ENCODE results near the gene C2orf15. TPM values are rescaled to one million over a fixed set of nuclear protein-coding genes. Genes with fewer than 3 reads are reported as not detected.

The C2orf15 gene
- total RNA-seq, 1 donor, result not detected

GRCh38 chr2:99181624-99182000 lies 40.1 kb downstream of the C2orf15 start:
- Histone ChIP-seq H3K4me2 (ENCODE audit: insufficient read depth, low read length) (peak overlapping the region; percentile 81), H3K79me2 (ENCODE audit: insufficient read depth, low read length) (peaks cover 91% of the 10 kb centered on the region), H3K9me3 (ENCODE audit: low read depth, low read length) (no peaks in the 10 kb centered on the region), H3K27me3 (ENCODE audit: insufficient read depth, low read length) (no peaks in the 10 kb centered on the region), H3K4me3 (ENCODE audit: insufficient read depth, low read length) (peak overlapping the region; percentile 85), H3K4me1 (ENCODE audit: insufficient read depth, low read length) (peaks cover 11% of the 10 kb centered on the region), H4K20me1 (ENCODE audit: insufficient read depth, low read length) (peaks cover 7% of the 10 kb centered on the region), H3K27ac (ENCODE audit: low read depth, low read length) (peak overlapping the region; percentile 84), H2AFZ (ENCODE audit: low read length) (peak overlapping the region; percentile 89), H3K36me3 (ENCODE audit: insufficient read depth, low read length) (peaks cover under 1% of the 10 kb centered on the region)
- no peak for DNase-seq (ENCODE audit: insufficient read length, low spot score, missing footprints)
- TF ChIP-seq CTCF (IDR thresholded peaks at IDR 0.05; ENCODE audit: extremely low read depth, low read depth, low read length), result no peak

- Histone ChIP-seq H3K27me3 (ENCODE audit: insufficient read depth, low read length) (no peaks in the 10 kb centered on the region), H3K79me2 (ENCODE audit: insufficient read depth, low read length) (peaks cover 90% of the 10 kb centered on the region), H3K4me1 (ENCODE audit: insufficient read depth, low read length) (peaks cover 11% of the 10 kb centered on the region), H3K27ac (ENCODE audit: low read depth, low read length) (no peak overlapping the region), H3K9me3 (ENCODE audit: low read depth, low read length) (no peaks in the 10 kb centered on the region), H3K36me3 (ENCODE audit: insufficient read depth, low read length) (peaks cover 7% of the 10 kb centered on the region), H2AFZ (ENCODE audit: low read length) (no peak overlapping the region), H3K4me3 (ENCODE audit: insufficient read depth, low read length) (no peak overlapping the region), H3K4me2 (ENCODE audit: insufficient read depth, low read length) (no peak overlapping the region), H4K20me1 (ENCODE audit: insufficient read depth, low read length) (peaks cover 4% of the 10 kb centered on the region)
- no peak for TF ChIP-seq CTCF (IDR thresholded peaks at IDR 0.05; ENCODE audit: extremely low read depth, low read depth, low read length)
- no peak for DNase-seq (ENCODE audit: insufficient read length, low spot score, missing footprints)
These were observed 41.5 kb downstream of the C2orf15 start for GRCh38 chr2:99183025-99183424.

- DNase-seq (ENCODE audit: insufficient read length, low spot score, missing footprints), result no peak
- Histone ChIP-seq H3K9me3 (ENCODE audit: low read depth, low read length) (no peaks in the 10 kb centered on the region), H3K4me1 (ENCODE audit: insufficient read depth, low read length) (peaks cover 10% of the 10 kb centered on the region), H3K4me2 (ENCODE audit: insufficient read depth, low read length) (no peak overlapping the region), H2AFZ (ENCODE audit: low read length) (no peak overlapping the region), H3K27me3 (ENCODE audit: insufficient read depth, low read length) (no peaks in the 10 kb centered on the region), H3K4me3 (ENCODE audit: insufficient read depth, low read length) (no peak overlapping the region), H3K36me3 (ENCODE audit: insufficient read depth, low read length) (peaks cover 7% of the 10 kb centered on the region), H4K20me1 (ENCODE audit: insufficient read depth, low read length) (peaks cover 4% of the 10 kb centered on the region), H3K79me2 (ENCODE audit: insufficient read depth, low read length) (peaks cover 82% of the 10 kb centered on the region), H3K27ac (ENCODE audit: low read depth, low read length) (no peak overlapping the region)
- TF ChIP-seq CTCF (IDR thresholded peaks at IDR 0.05; ENCODE audit: extremely low read depth, low read depth, low read length), result no peak
These were observed 43.3 kb downstream of the C2orf15 start for GRCh38 chr2:99184811-99185210.

- H3K79me2 ChIP-seq (ENCODE audit: insufficient read depth, low read length), result peaks cover 67% of the 10 kb centered on the region
These were observed 45.5 kb downstream of the C2orf15 start for GRCh38 chr2:99187011-99187410.

More at GRCh38 chr2:99187011-99187410, 45.5 kb downstream of the C2orf15 start:
- H3K4me3 ChIP-seq (ENCODE audit: insufficient read depth, low read length), result no peak overlapping the region
- H4K20me1 ChIP-seq (ENCODE audit: insufficient read depth, low read length), result peaks cover 4% of the 10 kb centered on the region
- no peak for DNase-seq (ENCODE audit: insufficient read length, low spot score, missing footprints)
- no peak for TF ChIP-seq CTCF (IDR thresholded peaks at IDR 0.05; ENCODE audit: extremely low read depth, low read depth, low read length)
- H3K36me3 ChIP-seq (ENCODE audit: insufficient read depth, low read length), result peaks cover 9% of the 10 kb centered on the region
- H3K4me2 ChIP-seq (ENCODE audit: insufficient read depth, low read length), result no peak overlapping the region
- no peak overlapping the region for H3K27ac ChIP-seq (ENCODE audit: low read depth, low read length)
- H3K27me3 ChIP-seq (ENCODE audit: insufficient read depth, low read length), result no peaks in the 10 kb centered on the region
- no peak overlapping the region for H2AFZ ChIP-seq (ENCODE audit: low read length)
- peaks cover under 1% of the 10 kb centered on the region for H3K4me1 ChIP-seq (ENCODE audit: insufficient read depth, low read length)
- no peaks in the 10 kb centered on the region for H3K9me3 ChIP-seq (ENCODE audit: low read depth, low read length)
